ENCODE measurements around the gene EIF2B5. TPM values are rescaled to one million over a fixed set of nuclear protein-coding genes. Genes with fewer than 3 reads are reported as not detected.

The EIF2B5 gene
- total and polyA plus RNA-seq, 2 donors (not counting 1 experiment from before 2014, with no cell fraction given), result 73.2 to 83.8 TPM

GRCh38 chr3:184193991-184194539, 58.9 kb downstream of the EIF2B5 start:
- ATAC-seq (ENCODE audit: low read depth) (no peak), DNase-seq (no peak)
- Histone ChIP-seq H4K20me1 (ENCODE audit: control insufficient read depth, insufficient read depth, low read length, poor library complexity, severe bottlenecking) (peaks cover 9% of the 10 kb centered on the region), H3K9me3 (ENCODE audit: control extremely low read depth in 1 of 3, control insufficient read depth in 2 of 3, insufficient read depth in 1 of 3, low read length in 2 of 3) (no peaks in the 10 kb centered on the region), H3K4me2 (replicated peaks; ENCODE audit: low read depth, low read length, poor library complexity, severe bottlenecking) (no peak overlapping the region), H3K27ac (ENCODE audit: low read length in 2 of 2) (no peak overlapping the region), H3K9ac (ENCODE audit: low read length) (no peak overlapping the region), H3K4me1 (ENCODE audit: control insufficient read depth in 2 of 2, insufficient read depth in 2 of 2, low read length in 2 of 2) (no peaks in the 10 kb centered on the region), H3K4me3 (ENCODE audit: control extremely low read depth in 1 of 5, extremely low read depth in 1 of 5, insufficient read depth in 1 of 5, low read depth in 2 of 5, low read length in 4 of 5) (no peak overlapping the region), H3K27me3 (replicated peaks in 1 of 4; ENCODE audit: control extremely low read depth in 1 of 4, control insufficient read depth in 3 of 4, insufficient read depth in 4 of 4, low read length in 3 of 4) (no peaks in the 10 kb centered on the region), H3K36me3 (replicated peaks in 1 of 2; ENCODE audit: control extremely low read depth in 1 of 2, control insufficient read depth in 1 of 2, extremely low read depth in 1 of 2, insufficient read depth in 2 of 2, low read length in 1 of 2) (peaks cover 5 to 62% of the 10 kb centered on the region in 2 experiments), H2AFZ (ENCODE audit: insufficient read depth, low read depth, low read length, poor library complexity, severe bottlenecking) (no peak overlapping the region), H3K79me2 (ENCODE audit: control insufficient read depth, insufficient read depth, low read length) (peaks cover 9% of the 10 kb centered on the region)
- Mint-ChIP-seq H3K9me3 (ENCODE audit: insufficient read depth) (no peaks in the 10 kb centered on the region), H3K4me3 (no peak overlapping the region), H3K4me1 (peaks cover 4% of the 10 kb centered on the region), H3K27me3 (no peaks in the 10 kb centered on the region), H3K27ac (no peak overlapping the region)
- WGBS (ENCODE audit: insufficient coverage), result 99% methylated on average over 8 of the region's 9 CpGs
- ChIA-PET CTCF (interaction anchor here (0.5 kb wide), 1 partner anchor 362 kb away, joined by 3 read pairs; no protein-coding TSS in a partner anchor), POLR2A (no interaction called here)
- no peak for TF ChIP-seq EZH2 (IDR thresholded peaks at IDR 0.05; ENCODE audit: borderline replicate concordance, insufficient read depth, low read depth, low read length, poor library complexity, severe bottlenecking)
- TF ChIP-seq, protein P1, sequence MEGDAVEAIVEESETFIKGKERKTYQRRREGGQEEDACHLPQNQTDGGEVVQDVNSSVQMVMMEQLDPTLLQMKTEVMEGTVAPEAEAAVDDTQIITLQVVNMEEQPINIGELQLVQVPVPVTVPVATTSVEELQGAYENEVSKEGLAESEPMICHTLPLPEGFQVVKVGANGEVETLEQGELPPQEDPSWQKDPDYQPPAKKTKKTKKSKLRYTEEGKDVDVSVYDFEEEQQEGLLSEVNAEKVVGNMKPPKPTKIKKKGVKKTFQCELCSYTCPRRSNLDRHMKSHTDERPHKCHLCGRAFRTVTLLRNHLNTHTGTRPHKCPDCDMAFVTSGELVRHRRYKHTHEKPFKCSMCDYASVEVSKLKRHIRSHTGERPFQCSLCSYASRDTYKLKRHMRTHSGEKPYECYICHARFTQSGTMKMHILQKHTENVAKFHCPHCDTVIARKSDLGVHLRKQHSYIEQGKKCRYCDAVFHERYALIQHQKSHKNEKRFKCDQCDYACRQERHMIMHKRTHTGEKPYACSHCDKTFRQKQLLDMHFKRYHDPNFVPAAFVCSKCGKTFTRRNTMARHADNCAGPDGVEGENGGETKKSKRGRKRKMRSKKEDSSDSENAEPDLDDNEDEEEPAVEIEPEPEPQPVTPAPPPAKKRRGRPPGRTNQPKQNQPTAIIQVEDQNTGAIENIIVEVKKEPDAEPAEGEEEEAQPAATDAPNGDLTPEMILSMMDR (IDR thresholded peaks at IDR 0.05), result no peak
- intact Hi-C loops (cut with micrococcal nuclease), result no loop called here

Small RNAs within 50 kb of the gene (small RNA-seq; reads per million reads assigned to genes)
- not detected for gene RF00019 (ENCODE audit: insufficient read length, low read depth, low replicate concordance)

Other genes starting within 250 kb of the EIF2B5 start
- 29.5 and 31.7 TPM in 2 replicates for gene ABCC5, start 117.5 kb upstream of the EIF2B5 start, total RNA-seq
- gene ABCC5, start 117.5 kb upstream of the EIF2B5 start, polyA plus RNA-seq, result 13.4 and 16.9 TPM in 2 replicates
- gene HTR3D, start 103.6 kb upstream of the EIF2B5 start, total RNA-seq, result not detected in 2 replicates
- not detected in 2 replicates for gene HTR3D, start 103.6 kb upstream of the EIF2B5 start, polyA plus RNA-seq
- not detected in 2 replicates for gene HTR3C, start 82.3 kb upstream of the EIF2B5 start, total RNA-seq
- not detected in 2 replicates for gene HTR3C, start 82.3 kb upstream of the EIF2B5 start, polyA plus RNA-seq
- not detected in 2 replicates for gene HTR3E, start 38.3 kb upstream of the EIF2B5 start, total RNA-seq
- not detected in 2 replicates for gene HTR3E, start 38.3 kb upstream of the EIF2B5 start, polyA plus RNA-seq
- 81.3 and 92.0 TPM in 2 replicates for gene DVL3, start 20.0 kb downstream of the EIF2B5 start, total RNA-seq
- 42.7 and 49.4 TPM in 2 replicates for gene DVL3, start 20.0 kb downstream of the EIF2B5 start, polyA plus RNA-seq
- 191 and 207 TPM in 2 replicates for gene AP2M1, start 39.5 kb downstream of the EIF2B5 start, total RNA-seq
- 132 and 171 TPM in 2 replicates for gene AP2M1, start 39.5 kb downstream of the EIF2B5 start, polyA plus RNA-seq
- 115 and 131 TPM in 2 replicates for gene ABCF3, start 50.8 kb downstream of the EIF2B5 start, total RNA-seq
- gene ABCF3, start 50.8 kb downstream of the EIF2B5 start, polyA plus RNA-seq, result 74.0 and 86.5 TPM in 2 replicates
- 0.37 TPM in 1 of 2 replicates, not detected in the other for gene VWA5B2, start 94.2 kb downstream of the EIF2B5 start, total RNA-seq
- 0.09 and 0.10 TPM in 2 replicates for gene VWA5B2, start 94.2 kb downstream of the EIF2B5 start, polyA plus RNA-seq
- gene ALG3, start 113.6 kb downstream of the EIF2B5 start, total RNA-seq, result 32.7 and 38.6 TPM in 2 replicates
- gene ALG3, start 113.6 kb downstream of the EIF2B5 start, polyA plus RNA-seq, result 29.9 and 36.1 TPM in 2 replicates
- 1.5 and 2.0 TPM in 2 replicates for gene EEF1AKMT4, start 114.3 kb downstream of the EIF2B5 start, total RNA-seq
- 0.61 and 2.5 TPM in 2 replicates for gene EEF1AKMT4, start 114.3 kb downstream of the EIF2B5 start, polyA plus RNA-seq
- 0.29 TPM in 1 of 2 replicates, not detected in the other for gene CAMK2N2, start 126.2 kb downstream of the EIF2B5 start, total RNA-seq
- gene CAMK2N2, start 126.2 kb downstream of the EIF2B5 start, polyA plus RNA-seq, result not detected in 2 replicates
- not detected in 2 replicates for gene ECE2, start 140.7 kb downstream of the EIF2B5 start, total RNA-seq
- gene ECE2, start 140.7 kb downstream of the EIF2B5 start, polyA plus RNA-seq, result not detected in 2 replicates
- 140 and 145 TPM in 2 replicates for gene PSMD2, start 163.9 kb downstream of the EIF2B5 start, total RNA-seq
- 79.4 and 119 TPM in 2 replicates for gene PSMD2, start 163.9 kb downstream of the EIF2B5 start, polyA plus RNA-seq
- gene EIF4G1, start 179.2 kb downstream of the EIF2B5 start, total RNA-seq, result 160 TPM in 2 replicates
- 65.8 and 111 TPM in 2 replicates for gene EIF4G1, start 179.2 kb downstream of the EIF2B5 start, polyA plus RNA-seq
- 11.7 and 14.0 TPM in 2 replicates for gene FAM131A, start 202.2 kb downstream of the EIF2B5 start, total RNA-seq
- gene FAM131A, start 202.2 kb downstream of the EIF2B5 start, polyA plus RNA-seq, result 11.8 and 13.4 TPM in 2 replicates
- 8.1 and 14.4 TPM in 2 replicates for gene CLCN2, start 226.2 kb downstream of the EIF2B5 start, total RNA-seq
- gene CLCN2, start 226.2 kb downstream of the EIF2B5 start, polyA plus RNA-seq, result 6.1 and 6.2 TPM in 2 replicates
- gene POLR2H, start 226.4 kb downstream of the EIF2B5 start, total RNA-seq, result 60.4 and 62.4 TPM in 2 replicates
- gene POLR2H, start 226.4 kb downstream of the EIF2B5 start, polyA plus RNA-seq, result 106 and 140 TPM in 2 replicates
- not detected in 2 replicates for gene THPO, start 242.8 kb downstream of the EIF2B5 start, total RNA-seq
- gene THPO, start 242.8 kb downstream of the EIF2B5 start, polyA plus RNA-seq, result not detected in 2 replicates
- gene CHRD, start 244.7 kb downstream of the EIF2B5 start, total RNA-seq, result not detected in 2 replicates
- gene CHRD, start 244.7 kb downstream of the EIF2B5 start, polyA plus RNA-seq, result 0.10 TPM in 1 of 2 replicates, not detected in the other

Measured in B cell (primary cell).